Hippocampal formation (tissue), 2 donors: ENCODE measurements around the gene ARHGEF4.

ENCODE experiments used
- DNase-seq, 2 donors: peaks; one replicate each; lab custom pipeline; 2025; lab: John Stamatoyannopoulos, UW

The ARHGEF4 gene

GRCh38 chr2:131085646-131086045 is 248.9 kb downstream of the ARHGEF4 start:
- no peak for DNase-seq

- no peak for DNase-seq
Measured at GRCh38 chr2:131092458-131093005, 255.8 kb downstream of the ARHGEF4 start.

DNA sequence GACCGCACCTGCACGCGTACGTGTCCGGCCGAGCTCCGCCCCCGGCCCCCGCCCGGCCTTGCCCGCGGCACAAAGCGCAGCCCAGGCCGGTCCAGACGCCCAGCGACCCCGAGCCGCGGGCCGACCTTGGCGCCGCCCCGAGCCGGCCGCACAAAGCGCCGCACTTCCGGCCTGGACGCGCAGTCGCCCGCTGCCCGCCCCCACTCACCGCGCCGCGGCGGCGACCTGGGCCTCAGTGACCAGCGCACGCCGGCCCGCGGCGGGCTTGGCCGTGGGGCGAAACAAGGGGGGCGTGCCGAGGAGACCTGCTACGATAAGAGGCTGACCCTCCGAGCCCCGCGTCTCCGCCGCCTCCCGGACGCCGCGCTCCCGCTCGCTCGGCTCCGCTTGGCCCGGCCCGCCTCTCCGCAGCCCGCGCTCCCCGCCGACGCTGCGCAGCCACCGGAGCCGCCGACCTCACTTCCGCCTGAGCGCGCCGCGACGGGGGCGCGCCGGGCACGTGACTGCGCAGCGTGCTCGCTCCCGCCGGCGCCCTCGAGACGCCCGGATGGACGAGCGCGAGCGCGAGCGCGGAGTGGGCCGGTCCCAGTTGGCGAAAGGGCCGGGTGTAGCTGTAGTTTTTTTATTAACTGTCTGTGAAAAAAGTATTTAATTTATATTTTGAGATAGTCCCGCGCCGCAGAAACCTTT is 256.4 kb downstream of the ARHGEF4 start, which contains the start of gene FAM168B:
Gene FAM168B (minus strand): TSS at position 455 of the 690 bp plus-strand sequence. CDS start 10,814 bp downstream, outside the sequence.
- DNase-seq = peak; percentile 83 to 85

DNA sequence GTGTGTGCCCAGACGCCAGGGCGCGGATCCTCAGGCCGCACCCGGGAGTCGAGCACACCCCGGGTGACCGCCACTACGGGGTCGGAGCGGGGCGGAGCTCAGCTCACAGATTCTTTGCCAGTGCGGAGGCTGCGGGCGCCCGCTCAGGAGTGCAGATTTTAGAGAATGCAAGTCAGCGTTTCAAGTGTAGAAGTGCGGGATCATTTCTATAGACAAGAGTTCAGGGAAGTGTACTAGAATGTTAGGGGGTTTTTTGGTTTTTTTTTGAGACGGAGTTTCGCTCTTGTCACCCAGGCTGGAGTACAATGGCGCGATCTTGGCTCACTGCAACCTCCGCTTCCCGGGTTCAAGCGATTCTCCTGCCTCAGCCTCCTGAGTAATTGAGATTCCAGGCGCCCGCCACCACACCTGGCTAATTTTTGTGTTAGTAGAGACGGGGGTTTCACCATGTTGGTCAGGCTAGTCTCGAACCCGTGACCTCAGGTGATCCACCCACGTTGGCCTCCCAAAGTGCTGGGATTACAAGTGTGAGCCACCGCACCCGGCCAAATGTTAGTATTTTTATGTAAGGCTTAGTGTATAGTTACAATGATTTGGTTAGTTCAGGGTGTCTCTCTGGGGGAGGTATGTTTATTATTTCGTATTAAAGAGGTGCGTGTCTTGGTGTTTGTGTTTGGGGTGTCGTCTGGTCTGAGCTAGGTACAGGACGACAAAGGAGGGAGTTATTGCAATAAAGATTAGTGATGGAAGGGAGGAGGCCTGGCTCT is 257.2 kb downstream of the ARHGEF4 start:
- peak in 1 of 2 donors; percentile 85 for DNase-seq

GRCh38 chr2:131094463-131095281 is 258.0 kb downstream of the ARHGEF4 start:
- DNase-seq = no peak
